Inflammatory macrophage treated with lipopolysaccharide for 1 hour (primary cell): Measurements from ENCODE around the gene FAM53B.
"Not testable (repeated sequence)": the region's sequence is repeated elsewhere in the genome, so short reads cannot be mapped to it uniquely, and the experiment has no call there.

Source experiments
- DNase-seq, 2 donors: peaks; one replicate each; pipeline ENCODE4 v3.0.0-alpha.2; 2020 to 2022

Gene FAM53B, protein sequence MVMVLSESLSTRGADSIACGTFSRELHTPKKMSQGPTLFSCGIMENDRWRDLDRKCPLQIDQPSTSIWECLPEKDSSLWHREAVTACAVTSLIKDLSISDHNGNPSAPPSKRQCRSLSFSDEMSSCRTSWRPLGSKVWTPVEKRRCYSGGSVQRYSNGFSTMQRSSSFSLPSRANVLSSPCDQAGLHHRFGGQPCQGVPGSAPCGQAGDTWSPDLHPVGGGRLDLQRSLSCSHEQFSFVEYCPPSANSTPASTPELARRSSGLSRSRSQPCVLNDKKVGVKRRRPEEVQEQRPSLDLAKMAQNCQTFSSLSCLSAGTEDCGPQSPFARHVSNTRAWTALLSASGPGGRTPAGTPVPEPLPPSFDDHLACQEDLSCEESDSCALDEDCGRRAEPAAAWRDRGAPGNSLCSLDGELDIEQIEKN

DNA sequence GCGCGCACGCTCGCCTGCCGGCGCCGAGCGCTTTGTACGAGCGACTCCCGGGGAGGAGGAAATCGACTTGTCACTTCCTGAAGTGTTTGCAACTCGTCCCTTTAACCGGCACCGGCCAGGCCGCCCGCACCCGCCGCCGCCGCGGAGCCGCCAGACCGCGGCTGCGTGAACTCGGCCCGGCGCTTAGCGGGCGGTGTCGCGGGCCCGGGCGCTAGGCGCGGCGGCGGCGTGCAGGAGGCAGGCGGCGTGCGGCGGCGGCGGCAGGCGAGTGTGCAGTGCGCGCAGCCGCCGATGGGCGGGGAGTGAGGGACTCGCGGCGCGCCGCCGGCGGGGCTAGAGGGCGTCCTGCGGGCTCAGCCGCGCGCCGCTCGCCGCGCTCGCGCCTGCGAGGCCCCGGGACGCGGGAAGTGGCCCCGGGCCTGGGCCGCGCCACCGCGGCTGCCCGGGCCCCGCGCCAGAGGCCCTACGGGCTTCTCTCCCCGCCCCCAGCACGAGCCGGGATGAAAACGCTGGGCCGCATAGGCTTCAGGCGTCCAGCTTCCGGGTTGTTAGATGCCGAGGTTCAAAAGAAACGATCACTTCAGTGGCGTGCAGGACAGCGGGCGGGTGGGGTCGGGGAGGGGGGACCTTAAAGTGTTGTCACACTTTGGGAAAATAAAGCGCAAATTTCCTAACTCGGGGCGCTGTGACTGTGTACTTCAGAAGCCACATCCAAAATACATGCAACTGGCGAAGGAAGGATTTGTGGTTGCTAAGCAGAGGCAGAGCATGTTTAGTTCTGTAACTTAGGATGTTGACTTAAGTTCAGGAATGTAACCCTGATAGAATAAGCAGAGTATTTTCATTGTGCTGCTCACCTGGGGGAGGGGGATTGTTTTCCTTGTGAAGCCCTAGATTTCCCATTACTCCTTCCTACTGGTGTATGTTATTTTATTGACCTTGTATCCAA is at the start of gene FAM53B:
Gene FAM53B, minus strand, starts transcription at position 277 of the 949 bp plus-strand sequence. CDS start 37,665 bp downstream, outside the sequence.
- DNase-seq, result peak; percentile 70 to 73

DNA sequence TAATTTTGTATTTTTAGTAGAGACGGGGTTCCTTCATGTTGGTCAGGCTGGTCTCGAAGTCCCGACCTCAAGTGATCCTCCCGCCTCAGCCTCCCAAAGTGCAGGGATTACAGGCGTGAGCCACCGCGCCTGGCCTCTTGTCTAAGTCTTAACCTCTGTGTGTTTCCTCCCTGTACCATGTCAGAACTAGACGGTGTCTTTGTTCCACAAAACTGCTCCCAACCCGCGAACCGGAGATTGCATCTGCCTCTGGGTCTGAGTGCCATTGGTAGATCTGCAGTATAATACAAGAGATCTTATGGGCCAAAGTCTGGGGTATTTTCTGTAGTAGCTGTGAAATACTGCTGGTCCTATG is 48.8 kb upstream of the FAM53B start:
- DNase-seq, result no peak

DNA sequence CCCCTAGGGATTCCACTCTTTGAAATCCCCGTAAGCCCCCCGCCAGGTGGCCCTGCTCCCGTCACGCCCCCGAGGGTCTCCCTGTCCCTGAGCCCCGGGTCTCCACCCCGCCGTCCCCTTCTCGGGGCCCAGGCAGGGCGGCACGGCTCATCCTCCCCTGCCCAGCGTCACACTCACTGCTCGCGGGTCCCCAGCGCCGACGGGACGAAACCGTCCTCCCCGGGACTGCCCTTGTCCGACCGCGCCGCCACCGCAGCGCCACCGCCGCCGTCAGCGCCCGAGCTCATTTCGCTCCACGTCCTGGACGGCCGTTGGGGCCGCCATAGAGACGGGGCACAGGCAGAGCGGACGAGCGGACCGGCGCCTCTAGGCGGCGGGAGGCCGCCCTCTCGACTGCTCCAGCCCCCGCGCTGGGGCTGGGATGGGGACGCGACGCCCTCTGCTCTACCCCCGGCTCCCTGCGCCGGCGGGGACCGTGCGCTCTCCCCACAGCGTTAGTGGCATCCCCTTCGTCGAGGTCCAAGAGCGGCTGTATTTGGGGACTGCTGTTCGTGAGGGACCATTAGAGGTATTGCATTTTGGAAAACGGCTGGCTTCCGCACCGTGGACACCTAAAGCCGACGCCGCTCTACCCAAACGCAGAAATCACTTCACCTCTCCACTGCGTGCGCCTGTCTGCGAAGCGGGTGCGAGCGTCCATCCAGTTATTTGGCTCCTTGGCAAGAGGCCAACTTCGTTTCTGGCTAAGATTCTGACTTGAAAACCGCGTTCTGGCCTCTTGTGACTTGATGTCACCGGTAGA is 47.6 kb upstream of the FAM53B start, which contains the start of gene EEF1AKMT2:
Gene EEF1AKMT2, minus strand, starts transcription at position 341 of the 802 bp plus-strand sequence. Its CDS starts 54 bp downstream, at position 287.
- peak; percentile 79 to 89 for DNase-seq

DNA sequence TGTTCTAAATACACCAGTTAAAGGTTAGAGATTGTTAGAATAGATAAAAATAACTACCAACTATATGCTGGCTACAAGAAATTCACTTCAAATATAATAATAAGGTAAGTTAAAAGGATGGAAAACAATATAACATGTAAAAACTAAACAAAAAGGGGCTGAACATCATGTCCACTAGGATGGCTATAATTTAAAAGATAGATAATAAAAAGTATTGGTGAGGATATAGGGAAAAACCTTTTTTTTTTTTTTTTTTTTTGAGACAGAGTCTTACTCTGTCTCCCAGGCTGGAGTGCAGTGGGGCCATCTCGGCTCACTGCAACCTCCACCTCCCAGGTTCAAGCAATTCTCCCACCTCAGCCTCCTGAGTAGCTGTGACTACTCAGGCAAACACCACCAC is 38.7 kb upstream of the FAM53B start:
- DNase-seq, result not testable (repeated sequence)

DNA sequence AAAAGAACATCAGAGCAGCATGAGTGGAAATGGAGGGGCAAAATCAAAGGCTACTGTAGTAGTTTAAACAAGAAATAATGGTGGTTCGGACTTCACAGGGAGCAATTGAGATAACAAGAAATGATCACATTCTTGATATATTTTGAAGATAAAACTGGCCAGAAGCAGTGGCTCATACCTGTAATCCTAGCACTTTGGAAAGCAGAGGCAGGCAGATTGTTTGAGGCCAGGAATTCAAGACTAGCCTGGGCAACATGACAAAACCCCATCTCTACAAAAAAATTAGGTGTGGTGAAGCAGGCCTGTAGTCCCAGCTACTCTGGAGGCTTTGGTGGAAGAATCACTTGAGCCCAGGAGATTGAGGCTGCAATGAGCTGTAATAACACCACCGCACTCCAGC is 24.6 kb upstream of the FAM53B start:
- DNase-seq, result no peak

DNA sequence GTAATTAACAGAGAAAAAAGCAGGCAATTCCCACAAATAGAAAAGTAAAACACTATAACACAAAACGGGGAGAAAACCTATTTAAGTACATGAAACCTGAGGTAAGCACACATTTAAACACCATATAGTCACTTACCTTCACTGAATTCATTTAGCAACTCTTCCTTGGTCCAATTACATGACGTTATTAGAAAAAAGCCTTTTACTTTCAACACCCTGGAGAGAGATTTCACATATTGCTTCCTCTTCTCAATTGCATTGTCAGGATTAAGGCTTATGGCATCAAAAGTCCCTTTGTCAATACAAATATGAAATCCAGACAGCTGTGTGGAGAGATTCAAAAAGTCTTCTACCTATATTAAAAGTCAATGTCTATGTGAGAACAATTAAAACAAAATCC is 21.1 kb upstream of the FAM53B start:
- DNase-seq, result peak; percentile 35 to 61

DNA sequence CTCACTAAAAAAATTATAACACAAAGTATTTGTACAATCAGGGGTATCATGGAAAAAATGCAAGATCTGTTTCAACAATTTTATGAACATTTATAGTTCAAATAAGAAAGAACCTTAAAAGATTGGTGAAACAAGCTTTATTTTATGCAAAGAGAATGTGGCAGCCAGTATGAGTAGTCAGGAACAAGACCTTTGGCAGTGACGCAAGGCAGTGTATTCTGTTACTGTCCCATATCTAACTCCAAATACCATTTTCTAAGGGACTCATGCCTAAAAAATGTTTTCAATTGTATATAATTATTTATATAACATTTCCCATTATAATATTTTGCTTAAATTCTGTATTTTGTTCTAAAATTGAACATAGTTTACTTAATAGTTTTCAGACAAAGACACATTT is 19.1 kb upstream of the FAM53B start:
- no peak for DNase-seq

DNA sequence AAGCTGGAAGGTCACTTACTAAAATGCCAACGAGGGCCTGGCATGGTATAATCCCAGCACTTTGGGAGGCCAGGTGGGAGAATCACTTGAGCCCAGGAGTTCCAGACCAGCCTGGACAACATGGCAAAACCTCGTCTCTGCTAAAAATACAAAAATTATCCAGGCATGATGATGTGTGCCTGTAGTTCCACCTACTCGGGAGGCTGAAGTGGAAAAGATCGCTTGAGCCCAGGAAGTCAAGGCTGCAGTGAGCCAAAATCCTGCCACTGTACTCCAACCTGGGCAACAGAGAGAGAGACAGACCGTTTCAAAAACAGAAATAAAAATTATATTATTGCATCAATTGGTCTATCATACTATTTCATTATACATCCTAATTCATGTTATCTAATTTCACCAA is 18.1 kb upstream of the FAM53B start:
- DNase-seq, result no peak

DNA sequence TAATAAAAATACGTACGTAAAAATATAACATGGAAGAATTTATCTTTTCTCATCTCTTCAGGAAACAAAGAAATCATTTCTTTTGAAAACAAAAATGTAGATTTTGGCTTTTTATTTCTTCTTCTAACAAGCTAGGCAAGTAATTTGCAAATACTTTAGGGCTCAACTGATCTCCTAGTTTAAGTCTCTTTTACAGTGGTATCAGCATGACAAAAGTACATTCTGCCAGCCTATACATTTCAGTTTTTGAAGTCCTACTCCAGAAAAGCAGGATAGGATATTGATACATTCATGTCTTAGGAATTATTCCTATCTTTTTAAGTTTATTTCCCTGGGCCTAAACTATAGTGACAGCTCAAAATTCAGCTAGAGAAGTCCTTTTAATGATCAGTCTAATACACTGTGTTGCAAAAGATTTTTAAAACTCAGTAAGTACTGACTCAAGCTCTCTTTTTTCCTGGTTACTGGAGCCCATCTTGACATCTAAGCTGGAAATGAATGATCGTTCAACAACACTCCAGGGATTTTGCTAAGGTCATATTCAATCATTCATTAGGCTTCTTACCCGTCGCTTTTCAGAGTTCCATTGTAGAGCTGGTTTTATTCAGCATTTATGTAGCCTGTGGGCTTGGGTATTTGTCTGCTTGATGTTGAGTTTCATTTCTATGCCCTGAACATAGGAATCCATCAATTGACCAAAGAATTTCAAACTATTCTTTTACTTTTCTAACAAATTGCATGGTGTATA is 12.2 kb upstream of the FAM53B start:
- no peak for DNase-seq

DNA sequence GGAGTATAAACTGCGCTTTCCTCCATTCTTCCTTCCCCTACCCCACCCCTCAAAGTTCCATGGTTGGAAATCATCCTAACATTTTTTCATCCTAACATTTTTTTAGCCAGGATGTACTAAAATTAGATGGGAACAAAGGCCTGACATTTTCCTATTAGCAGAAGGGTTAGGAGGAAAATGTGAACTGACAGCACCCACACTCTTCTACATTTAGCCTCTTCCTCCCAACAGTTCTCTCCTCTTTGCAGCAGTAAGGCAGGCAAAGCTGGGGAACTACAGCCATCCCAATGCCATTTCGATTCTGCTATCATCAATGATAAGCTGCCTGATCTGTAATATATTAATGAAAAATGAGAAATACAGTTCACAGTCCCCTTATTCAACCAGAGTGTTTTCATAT is 11.4 kb upstream of the FAM53B start:
- no peak for DNase-seq

DNA sequence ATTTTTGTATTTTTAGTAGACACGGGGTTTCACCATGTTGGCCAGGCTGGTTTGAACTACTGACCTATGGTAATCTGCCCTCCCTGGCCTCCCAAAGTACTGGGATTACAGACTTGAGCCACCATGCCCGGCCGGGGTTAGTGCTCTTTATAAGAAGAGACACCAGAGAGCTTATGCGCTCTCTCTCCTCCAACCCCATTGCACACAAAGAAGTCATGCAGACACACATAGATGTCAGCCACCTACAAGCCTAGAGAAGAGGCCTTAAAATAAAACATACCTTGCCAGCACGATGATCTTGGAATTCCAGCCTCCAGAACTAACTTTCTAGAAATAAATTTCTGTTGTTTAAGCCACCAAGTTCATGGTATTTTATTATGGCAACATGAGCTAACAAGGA is 10.0 kb upstream of the FAM53B start:
- no peak for DNase-seq

DNA sequence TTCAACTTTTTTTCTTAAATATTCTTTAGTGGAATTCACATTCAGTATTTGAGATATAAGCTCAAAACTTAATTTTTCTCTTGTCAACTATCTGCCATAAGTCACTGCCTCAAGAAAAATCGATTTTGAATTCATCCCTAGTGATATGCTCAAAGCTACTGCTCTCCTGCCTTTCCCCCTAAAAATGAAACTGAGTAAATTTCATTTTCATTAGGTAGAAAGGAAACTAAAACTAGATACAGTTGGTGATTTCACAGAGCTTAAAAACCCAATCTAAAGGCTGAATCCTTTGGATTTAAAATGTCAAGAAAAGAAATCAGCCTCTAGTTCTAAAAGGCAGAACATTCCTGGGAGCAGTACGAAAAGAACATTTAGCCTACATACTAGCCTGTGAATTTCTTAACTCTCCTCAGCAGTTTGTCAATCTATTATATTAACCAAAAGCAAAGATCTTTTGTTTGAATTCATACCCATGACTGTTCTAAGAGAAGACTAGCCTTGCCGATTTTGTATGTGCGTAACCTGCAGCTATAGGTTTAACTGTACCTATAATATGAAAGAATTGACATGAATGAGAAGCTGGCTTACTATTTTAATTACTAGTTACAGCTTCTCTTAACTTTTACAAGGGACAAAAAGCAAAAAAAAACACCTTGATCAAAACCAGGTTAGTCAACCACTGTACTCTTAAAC is 4.9 kb upstream of the FAM53B start:
- DNase-seq, result no peak

DNA sequence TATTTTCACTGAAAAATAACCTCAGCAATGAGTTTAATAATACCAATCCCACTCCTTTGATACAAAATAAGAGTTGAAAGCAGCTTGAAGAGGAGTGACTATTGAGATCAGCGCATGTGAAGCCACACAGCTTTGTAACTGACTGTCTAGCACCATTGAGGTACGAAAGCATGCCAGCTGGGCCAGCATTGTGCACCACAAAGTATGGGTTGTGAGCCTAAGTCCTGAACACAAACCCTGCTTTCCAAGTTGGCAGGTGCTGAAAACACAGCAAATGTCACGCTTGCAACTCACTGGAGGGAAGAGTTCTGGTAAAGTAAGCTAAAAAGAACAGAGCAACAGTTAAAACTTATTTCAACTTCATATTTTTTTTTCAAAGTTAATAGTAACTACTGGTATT is 4.0 kb upstream of the FAM53B start:
- no peak for DNase-seq

DNA sequence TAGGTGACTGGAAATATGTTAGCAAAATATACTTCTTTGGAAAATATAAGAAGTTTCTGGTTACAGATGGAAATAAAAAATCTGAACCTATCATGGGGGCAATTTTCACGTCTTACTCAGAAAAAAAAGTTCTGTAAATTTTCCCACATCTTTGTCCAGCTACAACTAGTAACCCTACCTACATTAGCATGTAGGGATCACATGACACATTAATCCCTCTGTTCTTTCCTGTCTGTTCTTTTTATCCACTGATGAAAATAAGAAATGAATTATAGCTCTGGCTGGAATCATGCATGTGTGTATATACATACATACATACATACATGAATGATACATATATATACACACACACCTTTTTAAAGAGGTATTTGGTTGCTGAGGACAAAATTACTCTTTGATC is 3.6 kb upstream of the FAM53B start:
- no peak for DNase-seq

DNA sequence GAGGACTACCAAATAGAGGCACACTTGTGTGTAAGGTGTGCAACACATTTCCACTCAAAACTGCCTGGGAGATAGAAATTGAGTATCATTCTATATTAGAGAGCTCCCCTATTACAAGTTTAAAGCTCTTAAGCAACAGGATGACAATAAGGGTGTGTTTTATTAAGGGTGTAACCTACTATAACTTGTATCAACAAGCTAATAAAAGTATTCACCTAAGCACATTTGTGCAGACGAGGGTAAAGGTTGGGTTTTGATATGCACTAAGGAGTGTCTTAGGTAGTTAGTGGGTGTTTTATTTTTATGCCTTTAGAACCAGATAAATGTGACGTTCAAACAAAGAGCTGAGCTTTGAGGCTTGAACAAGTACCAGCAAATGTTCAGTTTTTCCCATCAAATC is 2.8 kb upstream of the FAM53B start:
- DNase-seq, result no peak

DNA sequence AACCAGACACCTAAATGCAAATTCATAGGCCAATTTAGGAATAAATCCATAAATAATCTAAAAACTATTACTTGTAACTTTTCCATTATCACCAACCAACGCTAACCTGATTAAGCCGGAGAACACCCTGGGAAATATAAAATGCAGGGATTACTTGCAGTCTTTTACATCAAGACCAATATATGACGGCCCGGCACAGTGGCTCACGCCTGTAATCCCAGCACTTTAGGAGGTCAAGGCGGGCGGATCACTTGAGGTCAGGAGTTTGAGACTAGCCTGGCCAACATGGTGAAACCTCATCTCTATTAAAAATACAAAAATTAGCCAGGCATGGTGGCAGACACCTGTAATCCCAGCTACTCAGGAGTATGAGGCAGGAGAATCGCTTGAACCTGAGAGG is 2.3 kb upstream of the FAM53B start:
- not testable (repeated sequence) for DNase-seq

DNA sequence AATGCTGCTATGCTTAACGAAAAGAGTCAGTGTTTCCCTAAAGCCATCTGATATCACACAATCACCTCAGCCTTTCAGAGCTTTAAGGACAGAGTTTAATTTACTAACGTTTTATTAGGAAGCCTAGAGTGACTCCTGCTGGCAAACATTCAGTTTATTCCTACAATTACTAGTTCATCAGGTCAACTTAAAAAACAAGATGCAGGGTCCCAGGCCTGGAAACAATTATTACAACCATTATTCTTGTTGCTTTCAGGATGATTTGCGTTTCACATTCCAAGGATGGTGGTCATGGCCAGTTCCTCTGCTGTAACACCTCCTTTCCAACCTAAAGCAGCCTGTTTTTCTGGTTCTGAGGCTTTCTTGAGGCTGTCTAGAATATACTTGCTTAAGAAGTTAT is 1.5 kb upstream of the FAM53B start:
- peak; percentile 45 to 73 for DNase-seq

DNA sequence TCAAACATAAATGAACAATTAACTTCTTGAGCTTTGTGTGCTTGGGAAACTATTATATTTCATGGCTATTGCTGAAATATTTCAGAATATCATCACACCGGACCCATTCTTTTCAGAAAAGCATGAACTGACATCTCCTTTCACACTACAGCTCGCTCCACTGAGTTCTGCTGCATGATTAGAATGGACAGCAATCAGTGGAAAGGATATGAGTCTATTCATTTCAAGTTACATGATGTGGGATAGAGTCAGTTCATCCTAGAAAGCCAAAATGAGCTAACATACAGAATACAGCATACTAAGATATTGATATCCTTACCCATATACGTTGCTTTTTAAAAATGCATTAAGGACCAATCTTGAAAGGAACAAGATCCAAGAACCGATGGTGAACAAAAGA is 1.1 kb upstream of the FAM53B start:
- no peak for DNase-seq

DNA sequence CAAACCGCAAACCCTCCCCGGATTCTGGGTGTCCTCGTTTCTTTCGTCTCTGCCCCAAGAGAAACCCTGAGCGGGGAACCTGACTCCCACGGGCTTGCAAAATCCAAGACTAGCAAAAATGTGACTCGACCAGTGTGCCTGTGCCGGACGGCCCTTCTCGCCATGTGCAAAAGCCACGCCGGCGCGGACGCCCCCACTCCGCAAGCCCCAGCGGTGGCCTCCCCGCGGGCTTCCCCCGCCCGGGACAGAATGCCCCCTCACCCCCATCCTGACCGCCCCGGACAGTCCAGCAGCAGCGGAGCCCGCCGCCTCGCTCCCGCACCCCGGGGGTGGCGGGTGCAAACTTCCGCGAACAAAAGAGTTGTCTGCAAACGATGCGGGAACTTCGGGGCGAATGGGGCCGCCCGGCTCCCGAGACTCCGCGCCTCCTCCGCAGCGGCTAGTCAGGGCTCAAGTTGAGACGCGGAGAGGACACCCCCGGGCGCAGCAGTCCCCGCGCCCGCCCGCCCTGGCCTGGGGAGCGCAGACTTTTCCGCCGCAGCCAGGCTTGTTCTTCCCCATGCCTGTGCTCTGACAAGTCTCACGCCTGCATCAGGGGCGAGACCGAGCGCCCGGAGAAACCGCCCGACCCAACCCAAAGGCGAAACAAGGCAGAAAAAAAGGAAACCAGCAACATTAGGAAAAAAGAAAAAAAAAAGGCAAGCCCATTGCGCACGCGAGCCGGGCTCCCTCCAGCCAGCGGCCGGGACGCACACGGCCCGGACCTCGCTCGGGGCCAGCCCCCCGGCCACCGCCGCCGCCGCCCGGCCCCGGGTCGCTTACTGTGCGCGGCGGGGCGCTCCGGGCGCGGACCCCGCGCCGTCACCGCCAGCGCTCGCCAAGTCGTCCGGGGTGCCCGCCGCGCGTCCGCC is 732 bp downstream of the FAM53B start:
- DNase-seq, result peak; percentile 47 to 51

DNA sequence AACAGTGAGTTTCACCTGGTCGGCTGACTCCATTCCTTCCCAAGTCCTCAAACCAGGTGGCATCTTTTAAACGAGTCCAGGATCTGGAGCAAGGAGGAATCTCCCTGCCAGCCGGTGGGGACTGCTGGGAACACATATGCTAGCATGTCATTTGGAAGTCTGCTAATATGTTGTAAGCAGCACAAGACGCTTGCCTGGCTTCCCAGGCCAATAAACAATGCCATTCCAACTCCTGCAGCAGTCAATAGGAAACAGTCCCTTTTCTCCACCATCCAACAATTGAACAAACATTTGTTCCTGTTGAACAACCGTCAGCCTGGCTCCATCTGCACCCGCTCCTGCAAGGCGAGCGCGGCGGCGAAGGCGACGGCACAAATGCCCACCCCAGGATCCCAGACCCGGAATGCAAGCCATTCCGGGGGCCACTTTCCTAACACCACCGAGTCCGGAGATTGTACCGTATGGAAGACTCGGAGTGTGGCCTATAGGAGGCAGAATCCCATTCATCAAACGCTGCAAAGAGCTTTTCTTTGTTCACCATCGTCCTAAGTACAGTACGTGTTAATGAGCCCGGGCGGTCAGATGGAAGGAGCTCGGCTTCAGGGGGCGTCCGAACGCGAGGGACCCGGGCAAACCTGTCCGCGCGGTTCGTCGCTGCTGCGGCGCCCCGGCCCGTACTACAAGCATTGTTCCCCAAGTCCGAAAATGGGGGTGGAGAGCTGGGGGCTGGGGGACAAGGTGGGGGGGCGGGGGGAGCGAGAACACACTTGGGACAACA is 1.6 kb downstream of the FAM53B start:
- DNase-seq, result no peak
